D721Med (cell line): ENCODE results near the gene CDKN1A.

ENCODE experiments used
- DNase-seq: peaks from one replicate; pipeline ENCODE4 v3.0.0; 2011; ENCODE audit warnings: low spot score; ENCODE audit not compliant: insufficient read length
- FAIRE-seq: peaks from 2 replicates; lab custom pipeline; 2011; peaks lifted over from hg19 to GRCh38; lab: Jason Lieb, UNC
- TF ChIP-seq, protein P1 (sequence below): IDR thresholded peaks from 2 replicates; pipeline ENCODE4 v1.5.1; 2012; ENCODE audit warnings: mild to moderate bottlenecking, control low read depth; ENCODE audit not compliant: insufficient read depth; ENCODE audit errors: missing control alignments

Gene CDKN1A

DNA sequence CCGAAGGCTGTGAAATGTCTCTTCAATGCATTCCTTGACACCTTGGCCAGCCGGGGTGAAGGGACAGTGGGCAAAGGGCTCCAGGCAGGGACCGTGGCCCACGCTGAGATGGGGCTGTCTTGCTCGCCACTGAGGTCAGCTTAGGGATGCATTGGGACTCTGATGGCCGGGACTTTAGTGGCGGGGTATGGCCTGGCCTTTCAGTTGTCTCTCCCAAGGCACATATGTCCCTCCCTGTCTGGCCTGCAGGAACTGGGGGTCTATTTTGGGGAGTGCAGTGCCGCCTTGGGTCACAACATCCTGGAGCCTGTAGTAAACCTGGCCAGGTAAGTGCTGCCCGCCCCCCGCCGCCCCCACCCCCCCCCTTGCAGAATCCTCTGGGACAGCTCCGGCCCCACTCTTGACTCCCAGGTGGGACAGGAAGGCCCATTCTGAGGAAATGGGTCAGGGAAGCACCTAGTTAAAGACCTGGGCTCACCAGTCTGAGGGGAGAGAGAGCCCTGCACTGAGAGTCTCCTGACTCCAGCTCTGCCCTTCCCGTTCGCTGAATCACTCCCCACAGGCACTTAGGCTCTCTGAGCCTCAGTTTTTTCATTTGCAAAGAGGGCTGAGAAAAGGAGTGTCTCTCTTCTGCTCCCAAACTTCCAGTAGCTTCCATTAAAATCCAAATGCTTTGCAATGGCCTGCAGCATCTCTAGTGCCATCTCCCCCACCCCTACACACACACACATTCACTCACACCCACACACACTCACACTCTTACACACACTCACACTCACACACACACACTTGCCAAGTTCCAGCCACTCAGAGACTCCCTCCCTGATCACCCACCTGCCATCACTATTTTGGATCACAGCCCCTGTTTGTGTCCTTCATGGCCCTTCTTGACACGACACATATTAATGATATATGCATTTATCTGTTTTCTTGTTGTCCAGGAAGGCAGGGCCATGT, 52.2 kb downstream of the CDKN1A start:
- TF ChIP-seq, protein P1, sequence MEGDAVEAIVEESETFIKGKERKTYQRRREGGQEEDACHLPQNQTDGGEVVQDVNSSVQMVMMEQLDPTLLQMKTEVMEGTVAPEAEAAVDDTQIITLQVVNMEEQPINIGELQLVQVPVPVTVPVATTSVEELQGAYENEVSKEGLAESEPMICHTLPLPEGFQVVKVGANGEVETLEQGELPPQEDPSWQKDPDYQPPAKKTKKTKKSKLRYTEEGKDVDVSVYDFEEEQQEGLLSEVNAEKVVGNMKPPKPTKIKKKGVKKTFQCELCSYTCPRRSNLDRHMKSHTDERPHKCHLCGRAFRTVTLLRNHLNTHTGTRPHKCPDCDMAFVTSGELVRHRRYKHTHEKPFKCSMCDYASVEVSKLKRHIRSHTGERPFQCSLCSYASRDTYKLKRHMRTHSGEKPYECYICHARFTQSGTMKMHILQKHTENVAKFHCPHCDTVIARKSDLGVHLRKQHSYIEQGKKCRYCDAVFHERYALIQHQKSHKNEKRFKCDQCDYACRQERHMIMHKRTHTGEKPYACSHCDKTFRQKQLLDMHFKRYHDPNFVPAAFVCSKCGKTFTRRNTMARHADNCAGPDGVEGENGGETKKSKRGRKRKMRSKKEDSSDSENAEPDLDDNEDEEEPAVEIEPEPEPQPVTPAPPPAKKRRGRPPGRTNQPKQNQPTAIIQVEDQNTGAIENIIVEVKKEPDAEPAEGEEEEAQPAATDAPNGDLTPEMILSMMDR, result no peak
- FAIRE-seq (no peak), DNase-seq (no peak)

DNA sequence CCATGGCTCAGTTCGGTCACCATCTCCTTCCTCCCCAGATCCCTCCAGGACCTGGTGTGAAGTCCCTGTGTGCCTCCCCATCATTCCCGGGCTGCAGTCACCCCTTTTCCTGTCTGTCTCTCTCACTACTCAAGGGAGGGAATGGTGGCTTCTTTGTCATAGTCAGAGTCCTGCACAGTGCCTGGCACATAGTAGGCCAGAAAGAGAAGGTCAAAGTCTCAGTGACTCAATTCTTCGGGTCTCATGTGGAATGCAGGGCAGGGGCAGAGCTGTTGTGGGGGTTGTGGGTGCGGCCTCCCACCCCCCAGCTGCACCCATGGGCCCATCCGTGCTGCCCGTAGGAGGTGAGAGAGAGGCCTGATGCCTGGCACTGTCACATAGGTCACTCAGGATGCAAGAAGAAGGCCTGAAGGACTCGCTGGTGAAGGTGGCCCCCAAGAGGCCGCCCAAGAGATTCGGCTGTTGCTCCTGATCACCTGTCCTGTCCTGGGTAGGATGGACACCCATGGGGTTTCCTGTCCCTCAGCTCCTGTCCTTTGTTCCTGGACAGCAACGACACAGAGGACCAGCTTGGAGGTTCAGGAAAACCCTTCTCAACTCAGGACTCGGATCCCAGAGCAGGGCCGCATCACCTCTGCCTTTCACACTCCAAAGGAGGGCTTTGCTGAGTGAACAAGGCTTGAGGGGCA, 53.3 kb downstream of the CDKN1A start:
- FAIRE-seq, result no peak

DNA sequence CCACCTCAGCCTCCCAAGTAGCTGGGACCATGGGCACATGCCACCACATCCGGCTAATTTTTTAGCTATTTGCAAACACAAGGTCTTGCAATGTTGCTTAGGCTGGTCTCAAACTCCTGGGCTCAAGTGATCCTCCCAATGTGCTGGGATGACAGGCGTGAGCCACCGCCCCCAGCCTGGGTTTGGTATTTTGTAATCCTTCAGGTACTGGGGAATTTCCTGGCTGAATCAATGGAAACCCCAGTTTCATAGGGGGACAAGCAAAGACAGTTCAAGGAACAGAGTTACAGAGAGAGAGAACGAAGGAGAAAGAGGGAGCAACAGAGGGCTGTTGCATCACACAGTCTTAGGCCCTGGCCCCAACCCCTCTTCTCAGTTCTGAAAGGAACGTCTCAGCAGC, 54.8 kb downstream of the CDKN1A start:
- TF ChIP-seq, protein P1, result no peak
- no peak for DNase-seq
- FAIRE-seq, result no peak

More for the DNA sequence above, 53.3 kb downstream of the CDKN1A start:
- TF ChIP-seq, protein P1, result no peak
- DNase-seq, result no peak

DNA sequence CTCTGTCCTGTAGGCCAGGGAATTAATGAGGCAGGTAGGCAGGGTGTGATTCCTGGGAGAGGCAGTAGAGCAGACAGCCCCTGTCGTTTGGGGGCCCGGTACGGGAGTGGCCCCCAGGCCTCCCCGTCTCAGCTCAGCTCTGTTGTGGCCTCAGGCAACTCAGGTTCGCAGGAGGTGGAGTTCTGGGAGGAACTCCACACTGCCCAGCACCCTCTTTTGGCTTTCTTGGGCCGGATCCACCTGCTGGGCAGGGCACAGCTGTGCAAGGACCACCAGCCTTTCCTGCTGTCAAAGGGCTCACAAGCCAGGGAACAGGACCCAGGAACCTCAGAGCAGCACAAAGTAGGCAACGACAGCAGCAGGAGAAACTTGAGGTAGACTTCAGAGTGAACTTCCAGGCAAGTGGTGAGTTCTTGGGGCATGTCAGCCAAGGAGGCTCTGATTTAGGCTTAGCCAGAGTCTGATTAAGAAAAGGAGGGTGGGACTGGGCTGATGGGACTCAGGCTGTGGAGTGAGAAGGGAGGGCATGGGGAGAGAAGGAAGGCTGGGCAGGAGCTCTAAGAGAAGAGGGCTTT, 56.1 kb downstream of the CDKN1A start:
- no peak for DNase-seq
- TF ChIP-seq, protein P1, result no peak
- no peak for FAIRE-seq

DNA sequence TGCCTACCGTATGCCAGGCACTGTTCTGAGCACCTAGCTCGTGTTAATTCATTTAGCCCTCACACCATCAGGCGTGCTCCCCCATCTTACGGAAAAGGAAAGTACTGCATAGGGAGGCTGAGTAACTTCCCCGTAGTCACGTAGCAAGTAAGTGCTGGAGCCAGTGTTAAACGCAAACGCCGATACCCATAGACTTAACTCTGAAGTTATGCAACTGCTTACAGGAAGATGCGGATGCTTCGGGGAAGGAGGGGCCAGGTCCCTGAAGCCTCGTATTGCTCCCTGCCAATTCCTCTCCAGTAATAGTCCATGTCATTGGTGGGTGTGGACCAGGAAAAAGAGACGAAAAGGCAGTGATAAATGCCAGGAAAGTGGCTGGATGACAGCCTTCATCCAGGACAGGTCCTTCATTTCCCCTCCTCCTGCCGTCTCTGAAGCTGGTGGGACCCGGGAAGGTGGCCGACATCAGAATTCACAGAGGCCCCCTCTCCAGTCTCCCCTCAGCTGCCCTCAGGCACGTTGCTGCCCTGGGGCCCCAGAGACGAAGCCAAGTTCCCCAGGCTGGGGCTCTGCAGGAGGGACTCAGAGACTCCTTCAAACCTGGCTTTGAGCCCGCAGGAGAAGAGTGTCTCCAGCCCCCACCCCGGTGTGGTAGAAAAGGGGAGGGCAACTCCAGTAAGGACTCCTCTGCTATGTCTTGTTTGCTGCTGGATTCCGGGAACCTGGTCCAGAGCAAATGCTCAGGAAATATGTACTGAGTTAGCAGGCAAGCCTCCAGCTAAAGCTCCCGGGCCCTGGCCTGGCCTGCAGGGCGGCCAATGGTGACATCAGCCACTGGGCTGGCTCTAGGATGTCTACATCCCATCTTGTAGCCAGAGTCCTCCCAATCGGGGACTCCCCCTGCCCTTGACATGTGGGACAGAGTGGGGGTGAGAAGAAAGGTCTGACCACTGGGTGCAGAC, 56.9 kb downstream of the CDKN1A start:
- no peak for DNase-seq
- TF ChIP-seq, protein P1, result no peak
- no peak for FAIRE-seq
